SK-N-SH (cell line): ENCODE results near the gene CD3E. TPM values are rescaled to one million over a fixed set of nuclear protein-coding genes. Genes with fewer than 3 reads are reported as not detected.

Source experiments
- CTCF ChIA-PET: fragments of 300-600, 350-600 bp; formaldehyde crosslinking; extraction: SDS; loops from one replicate; lab custom pipeline; 2021; lab: Yijun Ruan, JAX
- POLR2A ChIA-PET: fragments of 350-600 bp; sonication (Branson Sonifier 250); formaldehyde crosslinking; extraction: SDS; loops from one replicate; lab custom pipeline; 2020; ENCODE audit warnings: antibody characterized with exemption, inconsistent platforms; lab: Yijun Ruan, JAX
- DNase-seq: peaks from one replicate; pipeline ENCODE4 v3.0.0; 2012
- H2AFZ ChIP-seq: fragments of 200-600 bp; sonication (generic); 2 replicates; pipeline ENCODE4 v1.8.1; 2016; ENCODE audit warnings: antibody characterized with exemption, mild to moderate bottlenecking, low read depth
- H3F3A ChIP-seq: fragments of 200-600 bp; sonication (generic); replicated peaks from 2 replicates; pipeline ENCODE3; 2016; ENCODE audit warnings: antibody characterized with exemption, mild to moderate bottlenecking; ENCODE audit not compliant: insufficient read depth
- H3K27ac ChIP-seq, 2 experiments: fragments of 200-500 bp in 1 of 2; fragments of 200-600 bp in 1 of 2; sonication (Bioruptor generic) in 1 of 2; sonication (generic), shearing (Covaris generic) in 1 of 2; 2 replicates each; pipeline versions ENCODE4 v1.5.1 to v1.6.1; 2014 to 2016; ENCODE audit warnings: low read depth in 2 of 2, inconsistent platforms in 1 of 2, low read length in 1 of 2, mild to moderate bottlenecking in 1 of 2, mixed read lengths in 1 of 2
- H3K27me3 ChIP-seq: fragments of 200-600 bp; sonication (generic), shearing (Covaris generic); 2 replicates; pipeline ENCODE4 v1.6.1; 2016; ENCODE audit warnings: mixed run types; ENCODE audit not compliant: insufficient read depth
- H3K36me3 ChIP-seq, 2 experiments: fragments of 200-500 bp in 1 of 2; fragments of 200-600 bp in 1 of 2; sonication (Bioruptor generic) in 1 of 2; sonication (generic) in 1 of 2; replicated peaks in 1 of 2; 2 replicates each; pipeline versions ENCODE3 to v1.5.1; 2014 to 2016; ENCODE audit warnings: low read length in 1 of 2, mild to moderate bottlenecking in 1 of 2; ENCODE audit not compliant: insufficient read depth in 2 of 2, control insufficient read depth in 1 of 2
- H3K4me1 ChIP-seq, 2 experiments: fragments of 200-500 bp in 1 of 2; fragments of 200-600 bp in 1 of 2; sonication (Bioruptor generic) in 1 of 2; sonication (generic), shearing (Covaris generic) in 1 of 2; 2 replicates each; pipeline versions ENCODE4 v1.5.1 to v1.6.1; 2014 to 2016; ENCODE audit warnings: low read depth in 1 of 2, low read length in 1 of 2, mixed run types in 1 of 2; ENCODE audit not compliant: insufficient read depth in 2 of 2, control insufficient read depth in 1 of 2
- H3K4me2 ChIP-seq: fragments of 200-600 bp; sonication (generic), shearing (Covaris generic); 2 replicates; pipeline ENCODE4 v1.6.1; 2017; ENCODE audit warnings: mixed run types
- H3K4me3 ChIP-seq, 2 experiments: fragments of 200-500 bp in 1 of 2; fragments of 200-600 bp in 1 of 2; sonication (Bioruptor generic) in 1 of 2; sonication (generic), shearing (Covaris generic) in 1 of 2; 2 replicates each; pipeline versions ENCODE4 v1.5.1 to v1.8.1; 2014 to 2016; ENCODE audit warnings: low read depth in 2 of 2, inconsistent platforms in 1 of 2, low read length in 1 of 2, mild to moderate bottlenecking in 1 of 2, mixed read lengths in 1 of 2, moderate library complexity in 1 of 2
- H3K79me2 ChIP-seq: fragments of 200-600 bp; sonication (generic); 2 replicates; pipeline ENCODE4 v1.8.1; 2017; ENCODE audit warnings: mild to moderate bottlenecking; ENCODE audit not compliant: insufficient read depth
- H3K9ac ChIP-seq: fragments of 200-600 bp; sonication (generic); 2 replicates; pipeline ENCODE4 v1.6.1; 2017; ENCODE audit warnings: mixed run types
- H3K9me2 ChIP-seq: fragments of 200-600 bp; sonication (generic); 2 replicates; pipeline ENCODE4 v1.6.1; 2017; ENCODE audit warnings: mixed run types
- H3K9me3 ChIP-seq: fragments of 200-600 bp; sonication (generic); 2 replicates; pipeline ENCODE4 v1.6.1; 2017; ENCODE audit warnings: mixed run types, mild to moderate bottlenecking, moderate library complexity
- H4K20me1 ChIP-seq: fragments of 200-600 bp; sonication (generic); 2 replicates; pipeline ENCODE4 v1.6.1; 2017; ENCODE audit warnings: mild to moderate bottlenecking, mixed run types; ENCODE audit not compliant: insufficient read depth
- CHD2 ChIP-seq: fragments of 150-350 bp; IDR thresholded peaks from 2 replicates; pipeline ENCODE4 v1.6.1; 2018; ENCODE audit warnings: low read length; ENCODE audit not compliant: partially characterized antibody
- CTCF ChIP-seq: fragments of 200-600 bp; sonication (generic); IDR thresholded peaks from 2 replicates; pipeline ENCODE4 v1.6.1; 2017; ENCODE audit warnings: antibody characterized with exemption, mild to moderate bottlenecking, moderate library complexity
- ELF1 ChIP-seq: IDR thresholded peaks from 2 replicates; pipeline ENCODE4 v1.4.0; 2012
- FOXJ3 ChIP-seq: sonication (generic); formaldehyde crosslinking; IDR thresholded peaks from 2 replicates; pipeline ENCODE4 v1.5.1; 2020; ENCODE audit warnings: mild to moderate bottlenecking, missing genetic modification reagents
- FOXM1 ChIP-seq: IDR thresholded peaks from 2 replicates; pipeline ENCODE4 v1.4.0; 2012; ENCODE audit warnings: low read depth, mild to moderate bottlenecking
- GATA2 ChIP-seq: sonication (generic); formaldehyde crosslinking; IDR thresholded peaks from 2 replicates; pipeline ENCODE4 v1.5.0; 2020; ENCODE audit warnings: mild to moderate bottlenecking, missing genetic modification reagents
- JUND ChIP-seq: IDR thresholded peaks from 2 replicates; pipeline ENCODE4 v1.4.0; 2012
- MEF2A ChIP-seq: IDR thresholded peaks from 2 replicates; pipeline ENCODE4 v1.4.0; 2012; ENCODE audit warnings: low read depth, borderline replicate concordance
- NFIC ChIP-seq: IDR thresholded peaks from 2 replicates; pipeline ENCODE4 v1.4.0; 2012; ENCODE audit warnings: borderline replicate concordance
- PBX3 ChIP-seq: IDR thresholded peaks from 2 replicates; pipeline ENCODE4; 2012
- POLR2AphosphoS5 ChIP-seq: IDR thresholded peaks from 2 replicates; pipeline ENCODE4 v1.6.1; 2012; ENCODE audit warnings: low read depth, low read length
- RAD21 ChIP-seq: IDR thresholded peaks from 2 replicates; pipeline ENCODE4 v1.6.1; 2012; ENCODE audit warnings: mild to moderate bottlenecking, low read length
- RCOR1 ChIP-seq: fragments of 150-350 bp; IDR thresholded peaks from 2 replicates; pipeline ENCODE4 v1.6.1; 2017; ENCODE audit warnings: antibody characterized with exemption, low read length
- REST ChIP-seq: IDR thresholded peaks from 2 replicates; pipeline ENCODE4 v1.6.1; 2012; ENCODE audit warnings: mild to moderate bottlenecking, low read depth, low read length, moderate library complexity
- RXRA ChIP-seq: IDR thresholded peaks from 2 replicates; pipeline ENCODE4 v1.4.0; 2012; ENCODE audit warnings: low read depth, mild to moderate bottlenecking, borderline replicate concordance
- SMC3 ChIP-seq: IDR thresholded peaks from 2 replicates; pipeline ENCODE4 v1.6.1; 2012; ENCODE audit warnings: low read depth, low read length, improper control_type of control experiment
- TEAD4 ChIP-seq: IDR thresholded peaks from 2 replicates; pipeline ENCODE4 v1.4.0; 2012; ENCODE audit warnings: mild to moderate bottlenecking, borderline replicate concordance; ENCODE audit not compliant: insufficient read depth
- YY1 ChIP-seq: IDR thresholded peaks from 2 replicates; pipeline ENCODE4 v1.4.0; 2012; ENCODE audit warnings: low read depth, mild to moderate bottlenecking
- ZBTB33 ChIP-seq: IDR thresholded peaks from 2 replicates; pipeline ENCODE4 v1.4.0; 2012; ENCODE audit warnings: low read depth, borderline replicate concordance
- WGBS: methylation state at CpG from one replicate; pipeline ENCODE4 v1.1.6; 2017; ENCODE audit warnings: low lambda C conversion rate; 5-methylcytosine and 5-hydroxymethylcytosine counted together
- polyA plus RNA-seq, 3 experiments: library from polyadenylated mRNA; depleted of rRNA; stranded (reverse); fragments of >200 nt; gene quantifications; 2 replicates each; pipeline ENCODE4 v1.2.3, GENCODE V29; 2012
- TF ChIP-seq, protein P1 (sequence below): IDR thresholded peaks from 2 replicates; pipeline ENCODE4 v1.4.0; 2012; ENCODE audit warnings: low read depth, borderline replicate concordance

The CD3E gene
- polyA plus RNA-seq, 1 of the 3 experiments (the other 2 are of a cell fraction), result not detected

DNA sequence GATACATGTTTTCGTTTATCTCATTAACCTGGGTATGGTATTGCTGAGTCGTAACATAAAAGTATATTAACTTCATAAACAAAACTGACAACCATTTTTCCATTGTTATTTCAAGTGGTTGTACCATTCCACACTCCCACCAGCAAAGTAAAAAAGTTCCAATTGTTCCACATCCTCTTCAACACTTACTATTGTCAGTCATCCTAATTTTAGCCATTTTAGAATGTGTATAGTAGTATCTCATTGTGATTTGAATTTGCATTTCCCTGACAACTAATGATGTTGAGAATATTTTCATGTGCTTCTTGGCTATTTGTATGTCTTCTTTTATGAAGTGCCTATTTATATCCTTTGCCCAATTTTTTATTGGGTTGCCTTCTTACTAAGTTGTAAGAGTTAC, 10.5 kb upstream of the CD3E start (continued):
- no peak for TF ChIP-seq REST
- TF ChIP-seq CTCF, result no peak
- TF ChIP-seq NFIC, result no peak
- no peak for TF ChIP-seq TEAD4
- no peak for TF ChIP-seq MEF2A

GRCh38 chr11:118295199-118295598, 9.3 kb upstream of the CD3E start:
- no peak overlapping the region for H3K27ac ChIP-seq
- H3K9me3 ChIP-seq, result no peaks in the 10 kb centered on the region
- H3K4me3 ChIP-seq, result no peak overlapping the region
- H3K4me2 ChIP-seq, result no peak overlapping the region
- no peaks in the 10 kb centered on the region for H3K79me2 ChIP-seq
- WGBS, result 51% methylated on average over 5 of the region's 5 CpGs
- no peak overlapping the region for H3K9ac ChIP-seq
- H3F3A ChIP-seq, result no peaks in the 10 kb centered on the region
- no peaks in the 10 kb centered on the region; the same call in 1 of the 2 replicates for H3K27me3 ChIP-seq
- no peaks in the 10 kb centered on the region for H4K20me1 ChIP-seq
- H3K4me1 ChIP-seq, result no peaks in the 10 kb centered on the region
- H2AFZ ChIP-seq, result no peak overlapping the region
- H3K9me2 ChIP-seq, result no peaks in the 10 kb centered on the region
- POLR2A ChIA-PET, result no interaction called here
- DNase-seq, result no peak
- no peaks in the 10 kb centered on the region for H3K36me3 ChIP-seq
- CTCF ChIA-PET, result interaction anchor here (0.8 to 1.6 kb wide), 6 partner anchors 9 to 123 kb away, joined by 3 to 4 read pairs (median 4); partner anchors contain the start of gene CD3E
- no peak for TF ChIP-seq RXRA
- no peak for TF ChIP-seq JUND
- TF ChIP-seq RCOR1, result no peak
- no peak for TF ChIP-seq PBX3
- no peak for TF ChIP-seq POLR2AphosphoS5
- TF ChIP-seq NFIC, result no peak
- no peak for TF ChIP-seq SMC3
- no peak for TF ChIP-seq REST
- TF ChIP-seq CHD2, result no peak
- no peak for TF ChIP-seq FOXM1
- no peak for TF ChIP-seq RAD21
- TF ChIP-seq, protein P1, sequence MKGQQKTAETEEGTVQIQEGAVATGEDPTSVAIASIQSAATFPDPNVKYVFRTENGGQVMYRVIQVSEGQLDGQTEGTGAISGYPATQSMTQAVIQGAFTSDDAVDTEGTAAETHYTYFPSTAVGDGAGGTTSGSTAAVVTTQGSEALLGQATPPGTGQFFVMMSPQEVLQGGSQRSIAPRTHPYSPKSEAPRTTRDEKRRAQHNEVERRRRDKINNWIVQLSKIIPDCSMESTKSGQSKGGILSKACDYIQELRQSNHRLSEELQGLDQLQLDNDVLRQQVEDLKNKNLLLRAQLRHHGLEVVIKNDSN, result no peak
- TF ChIP-seq ELF1, result no peak
- no peak for TF ChIP-seq YY1
- TF ChIP-seq GATA2, result no peak
- no peak for TF ChIP-seq FOXJ3 (CRISPR knock-in tag)
- no peak for TF ChIP-seq ZBTB33
